ENCODE data around the gene MECP2. TPM values are rescaled to one million over a fixed set of nuclear protein-coding genes. Genes with fewer than 3 reads are reported as not detected.
"Not testable (repeated sequence)": the region's sequence is repeated elsewhere in the genome, so short reads cannot be mapped to it uniquely, and the experiment has no call there.

Gene MECP2
- total RNA-seq, 1 experiment from 2014 or later, result 20.4 TPM

- H3K4me3 ChIP-seq (ENCODE audit: low read length), result no peak overlapping the region
- H3K36me3 ChIP-seq (ENCODE audit: insufficient read depth, low read length), result no peaks in the 10 kb centered on the region
- no peak overlapping the region for H2AFZ ChIP-seq (ENCODE audit: low read length)
- no peak for DNase-seq
- H3K4me2 ChIP-seq (ENCODE audit: low read depth, low read length, poor library complexity, severe bottlenecking), result no peak overlapping the region
- H4K20me1 ChIP-seq (ENCODE audit: insufficient read depth, low read depth, low read length), result no peaks in the 10 kb centered on the region
- no peaks in the 10 kb centered on the region for H3K27me3 ChIP-seq (ENCODE audit: low read length)
- H3K79me2 ChIP-seq (ENCODE audit: low read length), result no peaks in the 10 kb centered on the region
- H3K9me3 ChIP-seq (ENCODE audit: low read length), result no peaks in the 10 kb centered on the region
- no peaks in the 10 kb centered on the region for H3K9me2 ChIP-seq (replicated peaks; ENCODE audit: insufficient read depth, low read length)
- H3K9ac ChIP-seq (ENCODE audit: low read length), result no peak overlapping the region
- H3K27ac ChIP-seq (ENCODE audit: low read length), result no peak overlapping the region
- H3K4me1 ChIP-seq (ENCODE audit: low read length), result peaks cover 8% of the 10 kb centered on the region
Observed at GRCh38 chrX:154006947-154007346, 90.6 kb downstream of the MECP2 start.

- Histone ChIP-seq H3K4me1 (ENCODE audit: low read length) (peaks cover 12% of the 10 kb centered on the region), H3K4me3 (ENCODE audit: low read length) (no peak overlapping the region), H3K9me3 (ENCODE audit: low read length) (no peaks in the 10 kb centered on the region), H3K36me3 (ENCODE audit: insufficient read depth, low read length) (no peaks in the 10 kb centered on the region), H4K20me1 (ENCODE audit: insufficient read depth, low read depth, low read length) (no peaks in the 10 kb centered on the region), H2AFZ (ENCODE audit: low read length) (no peak overlapping the region), H3K79me2 (ENCODE audit: low read length) (no peaks in the 10 kb centered on the region), H3K9me2 (replicated peaks; ENCODE audit: insufficient read depth, low read length) (no peaks in the 10 kb centered on the region), H3K27ac (ENCODE audit: low read length) (no peak overlapping the region), H3K4me2 (ENCODE audit: low read depth, low read length, poor library complexity, severe bottlenecking) (no peak overlapping the region), H3K27me3 (ENCODE audit: low read length) (no peaks in the 10 kb centered on the region), H3K9ac (ENCODE audit: low read length) (no peak overlapping the region)
- no peak for DNase-seq
Observed at GRCh38 chrX:154004315-154004714, 93.2 kb downstream of the MECP2 start.

GRCh38 chrX:154002215-154002719, 95.2 kb downstream of the MECP2 start:
- Histone ChIP-seq H3K4me3 (ENCODE audit: low read length) (peak overlapping the region; percentile 33; the same call in 1 of the 2 replicates), H4K20me1 (ENCODE audit: insufficient read depth, low read depth, low read length) (no peaks in the 10 kb centered on the region), H3K4me2 (ENCODE audit: low read depth, low read length, poor library complexity, severe bottlenecking) (peak overlapping the region; percentile 38), H3K79me2 (ENCODE audit: low read length) (no peaks in the 10 kb centered on the region), H3K27me3 (ENCODE audit: low read length) (no peaks in the 10 kb centered on the region), H3K36me3 (ENCODE audit: insufficient read depth, low read length) (no peaks in the 10 kb centered on the region), H2AFZ (ENCODE audit: low read length) (no peak overlapping the region), H3K9me2 (replicated peaks; ENCODE audit: insufficient read depth, low read length) (no peaks in the 10 kb centered on the region), H3K9me3 (ENCODE audit: low read length) (no peaks in the 10 kb centered on the region), H3K4me1 (ENCODE audit: low read length) (peaks cover 12% of the 10 kb centered on the region), H3K9ac (ENCODE audit: low read length) (peak overlapping the region; percentile 35; the same call in 1 of the 2 replicates), H3K27ac (ENCODE audit: low read length) (peak overlapping the region; percentile 32)
- peak; percentile 71 for DNase-seq

- H3K4me1 ChIP-seq (ENCODE audit: low read length), result peaks cover 12% of the 10 kb centered on the region
- no peak overlapping the region for H2AFZ ChIP-seq (ENCODE audit: low read length)
- H3K9me3 ChIP-seq (ENCODE audit: low read length), result no peaks in the 10 kb centered on the region
- H3K4me2 ChIP-seq (ENCODE audit: low read depth, low read length, poor library complexity, severe bottlenecking), result no peak overlapping the region
- H3K4me3 ChIP-seq (ENCODE audit: low read length), result no peak overlapping the region
- no peak overlapping the region for H3K27ac ChIP-seq (ENCODE audit: low read length)
- no peaks in the 10 kb centered on the region for H3K27me3 ChIP-seq (ENCODE audit: low read length)
- H3K9ac ChIP-seq (ENCODE audit: low read length), result no peak overlapping the region
- H4K20me1 ChIP-seq (ENCODE audit: insufficient read depth, low read depth, low read length), result no peaks in the 10 kb centered on the region
- H3K9me2 ChIP-seq (replicated peaks; ENCODE audit: insufficient read depth, low read length), result no peaks in the 10 kb centered on the region
- H3K36me3 ChIP-seq (ENCODE audit: insufficient read depth, low read length), result no peaks in the 10 kb centered on the region
- H3K79me2 ChIP-seq (ENCODE audit: low read length), result no peaks in the 10 kb centered on the region
- DNase-seq, result no peak
Observed at GRCh38 chrX:154000051-154000450, 97.5 kb downstream of the MECP2 start.

GRCh38 chrX:153999359-154000037, 98.0 kb downstream of the MECP2 start:
- no peaks in the 10 kb centered on the region for H3K27me3 ChIP-seq (ENCODE audit: low read length)
- no peaks in the 10 kb centered on the region for H3K36me3 ChIP-seq (ENCODE audit: insufficient read depth, low read length)
- no peaks in the 10 kb centered on the region for H4K20me1 ChIP-seq (ENCODE audit: insufficient read depth, low read depth, low read length)
- no peaks in the 10 kb centered on the region for H3K79me2 ChIP-seq (ENCODE audit: low read length)
- no peak overlapping the region for H2AFZ ChIP-seq (ENCODE audit: low read length)
- no peak overlapping the region for H3K27ac ChIP-seq (ENCODE audit: low read length)
- no peak overlapping the region for H3K4me3 ChIP-seq (ENCODE audit: low read length)
- H3K9me3 ChIP-seq (ENCODE audit: low read length), result no peaks in the 10 kb centered on the region
- DNase-seq, result no peak
- H3K9me2 ChIP-seq (replicated peaks; ENCODE audit: insufficient read depth, low read length), result no peaks in the 10 kb centered on the region
- no peak overlapping the region for H3K9ac ChIP-seq (ENCODE audit: low read length)
- peaks cover 12% of the 10 kb centered on the region for H3K4me1 ChIP-seq (ENCODE audit: low read length)
- H3K4me2 ChIP-seq (ENCODE audit: low read depth, low read length, poor library complexity, severe bottlenecking), result no peak overlapping the region

GRCh38 chrX:153995504-153995903, 102.0 kb downstream of the MECP2 start:
- Histone ChIP-seq H3K4me1 (ENCODE audit: low read length) (no peaks in the 10 kb centered on the region), H3K4me2 (ENCODE audit: low read depth, low read length, poor library complexity, severe bottlenecking) (no peak overlapping the region), H3K9me2 (replicated peaks; ENCODE audit: insufficient read depth, low read length) (no peaks in the 10 kb centered on the region), H3K4me3 (ENCODE audit: low read length) (no peak overlapping the region), H4K20me1 (ENCODE audit: insufficient read depth, low read depth, low read length) (no peaks in the 10 kb centered on the region), H3K27ac (ENCODE audit: low read length) (no peak overlapping the region), H3K9ac (ENCODE audit: low read length) (no peak overlapping the region), H2AFZ (ENCODE audit: low read length) (no peak overlapping the region), H3K27me3 (ENCODE audit: low read length) (no peaks in the 10 kb centered on the region), H3K9me3 (ENCODE audit: low read length) (no peaks in the 10 kb centered on the region), H3K36me3 (ENCODE audit: insufficient read depth, low read length) (no peaks in the 10 kb centered on the region), H3K79me2 (ENCODE audit: low read length) (no peaks in the 10 kb centered on the region)
- DNase-seq, result no peak

- not testable (repeated sequence) for H3K4me3 ChIP-seq (ENCODE audit: low read length); H4K20me1 ChIP-seq (ENCODE audit: insufficient read depth, low read depth, low read length); H3K79me2 ChIP-seq (ENCODE audit: low read length); H3K27me3 ChIP-seq (ENCODE audit: low read length); H3K9me2 ChIP-seq (replicated peaks; ENCODE audit: insufficient read depth, low read length); H3K36me3 ChIP-seq (ENCODE audit: insufficient read depth, low read length); H3K27ac ChIP-seq (ENCODE audit: low read length); H2AFZ ChIP-seq (ENCODE audit: low read length); DNase-seq; H3K4me1 ChIP-seq (ENCODE audit: low read length); H3K9me3 ChIP-seq (ENCODE audit: low read length); H3K9ac ChIP-seq (ENCODE audit: low read length); H3K4me2 ChIP-seq (ENCODE audit: low read depth, low read length, poor library complexity, severe bottlenecking)
Observed at GRCh38 chrX:153994398-153994797, 103.1 kb downstream of the MECP2 start.

- DNase-seq, result no peak
- Histone ChIP-seq H3K4me1 (ENCODE audit: low read length) (no peaks in the 10 kb centered on the region), H3K9me2 (replicated peaks; ENCODE audit: insufficient read depth, low read length) (no peaks in the 10 kb centered on the region)
Observed at GRCh38 chrX:153993978-153994377, 103.5 kb downstream of the MECP2 start.

More at GRCh38 chrX:153993978-153994377, 103.5 kb downstream of the MECP2 start:
- Histone ChIP-seq H3K4me2 (ENCODE audit: low read depth, low read length, poor library complexity, severe bottlenecking) (no peak overlapping the region), H3K36me3 (ENCODE audit: insufficient read depth, low read length) (no peaks in the 10 kb centered on the region), H3K4me3 (ENCODE audit: low read length) (no peak overlapping the region), H3K27me3 (ENCODE audit: low read length) (no peaks in the 10 kb centered on the region), H2AFZ (ENCODE audit: low read length) (no peak overlapping the region), H4K20me1 (ENCODE audit: insufficient read depth, low read depth, low read length) (no peaks in the 10 kb centered on the region), H3K27ac (ENCODE audit: low read length) (no peak overlapping the region), H3K9ac (ENCODE audit: low read length) (no peak overlapping the region), H3K79me2 (ENCODE audit: low read length) (no peaks in the 10 kb centered on the region), H3K9me3 (ENCODE audit: low read length) (no peaks in the 10 kb centered on the region)
